ENCODE data around the gene SH3PXD2A. TPM values are rescaled to one million over a fixed set of nuclear protein-coding genes. Genes with fewer than 3 reads are reported as not detected.

SH3PXD2A gene
- total and polyA plus RNA-seq, 9 donors = 33.2 to 95.0 (median 73.9) TPM

DNA sequence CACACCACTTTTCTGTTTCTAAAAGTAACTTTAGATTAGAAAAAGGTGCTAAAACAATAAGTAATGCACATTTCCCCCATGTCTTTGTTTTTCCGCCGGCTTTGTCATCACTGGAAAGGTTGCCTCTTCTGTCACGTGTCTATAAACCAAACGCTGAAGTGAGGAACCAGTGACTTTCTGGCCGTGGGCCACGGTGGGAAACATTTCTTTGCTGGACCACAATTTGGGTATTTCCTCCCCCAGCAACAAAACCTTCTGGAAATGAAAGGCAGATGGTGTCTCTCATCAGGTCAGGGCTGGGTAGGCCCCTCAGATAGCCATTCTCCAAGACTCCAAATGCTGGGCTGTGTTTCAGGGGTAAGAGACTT is 174.5 kb downstream of the SH3PXD2A start:
- Histone ChIP-seq H3K36me3 (ENCODE audit: control insufficient read depth, insufficient read depth, low read length) (no peaks in the 10 kb centered on the region), H3K4me3 (ENCODE audit: low read length) (no peak overlapping the region), H3K4me1 (ENCODE audit: control insufficient read depth, insufficient read depth, low read length) (peaks cover 48% of the 10 kb centered on the region), H3K27ac (ENCODE audit: low read length) (no peak overlapping the region), H3K27me3 (ENCODE audit: control insufficient read depth, insufficient read depth, low read length) (no peaks in the 10 kb centered on the region), H3K9me3 (replicated peaks; ENCODE audit: control insufficient read depth, low read depth, low read length) (no peaks in the 10 kb centered on the region)
- peak; percentile 43 for DNase-seq
- WGBS (ENCODE audit: insufficient coverage) = 30% methylated on average over 2 of the region's 6 CpGs

DNA sequence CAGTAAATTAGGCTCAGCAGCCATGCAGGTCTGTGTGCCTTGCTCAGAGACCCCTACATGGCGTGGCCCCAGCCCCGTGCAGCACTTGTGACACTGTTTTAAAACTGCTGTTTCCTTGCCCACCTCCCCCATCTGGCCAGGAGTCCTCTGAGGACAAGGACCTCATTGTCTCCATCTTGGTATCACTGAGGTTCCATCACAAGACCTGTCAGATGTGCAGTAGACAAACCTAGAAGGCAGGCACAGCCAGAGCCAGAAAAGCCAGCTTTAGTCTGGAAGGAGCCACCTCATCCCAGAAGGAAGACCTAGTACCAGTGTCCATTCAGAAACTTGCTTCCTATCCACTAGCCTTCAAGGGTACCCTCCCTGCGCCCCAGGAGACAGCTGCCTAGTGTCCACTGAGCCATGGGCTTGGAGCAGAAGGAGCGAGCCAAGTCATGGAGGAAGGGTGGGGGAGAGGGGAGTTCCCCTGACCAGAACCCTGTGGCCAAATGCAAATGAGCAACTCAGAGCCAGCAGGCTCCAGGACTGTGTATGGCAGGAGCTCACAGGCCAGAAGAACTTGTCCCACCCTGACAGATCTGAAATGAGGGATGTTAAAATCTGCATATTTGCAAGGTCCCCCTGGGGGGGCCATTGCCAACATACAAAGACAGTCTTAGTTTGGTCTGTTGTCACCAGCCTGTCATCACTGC is 176.1 kb downstream of the SH3PXD2A start:
- peak overlapping the region; percentile 95 for H3K27ac ChIP-seq (ENCODE audit: low read length)

DNA sequence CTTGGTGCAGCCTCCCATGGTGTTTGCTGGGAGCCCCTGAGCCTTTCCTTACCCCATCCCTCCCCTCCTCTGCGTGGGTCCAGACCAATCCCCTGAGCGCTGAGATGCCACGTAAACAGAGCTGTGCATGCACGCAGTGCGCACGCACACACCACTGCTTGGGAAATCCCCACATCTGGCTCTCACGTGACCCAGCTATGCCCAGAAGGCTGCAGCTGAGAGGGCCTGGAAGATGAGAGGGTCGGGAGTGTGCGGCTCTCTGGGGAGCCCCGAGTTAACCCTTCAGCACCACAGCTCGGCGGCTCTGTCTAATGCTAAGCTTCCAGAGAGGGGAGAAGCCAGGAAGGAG is 177.2 kb downstream of the SH3PXD2A start:
- peak; percentile 96 for DNase-seq
- Histone ChIP-seq H3K27me3 (ENCODE audit: control insufficient read depth, insufficient read depth, low read length) (no peaks in the 10 kb centered on the region), H3K4me1 (ENCODE audit: control insufficient read depth, insufficient read depth, low read length) (peaks cover 67% of the 10 kb centered on the region), H3K36me3 (ENCODE audit: control insufficient read depth, insufficient read depth, low read length) (no peaks in the 10 kb centered on the region), H3K9me3 (replicated peaks; ENCODE audit: control insufficient read depth, low read depth, low read length) (no peaks in the 10 kb centered on the region), H3K27ac (ENCODE audit: low read length) (peak overlapping the region; percentile 95), H3K4me3 (ENCODE audit: low read length) (peak overlapping the region; percentile 30)
- WGBS (ENCODE audit: insufficient coverage) = 15% methylated on average over 7 of the region's 12 CpGs

More for the DNA sequence above, 176.1 kb downstream of the SH3PXD2A start:
- peak; percentile 38 for DNase-seq
- 78% methylated on average over 3 of the region's 4 CpGs for WGBS (ENCODE audit: insufficient coverage)
- H3K9me3 ChIP-seq (replicated peaks; ENCODE audit: control insufficient read depth, low read depth, low read length) = no peaks in the 10 kb centered on the region
- peaks cover 57% of the 10 kb centered on the region for H3K4me1 ChIP-seq (ENCODE audit: control insufficient read depth, insufficient read depth, low read length)
- H3K27me3 ChIP-seq (ENCODE audit: control insufficient read depth, insufficient read depth, low read length) = no peaks in the 10 kb centered on the region
- H3K4me3 ChIP-seq (ENCODE audit: low read length) = no peak overlapping the region
- H3K36me3 ChIP-seq (ENCODE audit: control insufficient read depth, insufficient read depth, low read length) = no peaks in the 10 kb centered on the region

DNA sequence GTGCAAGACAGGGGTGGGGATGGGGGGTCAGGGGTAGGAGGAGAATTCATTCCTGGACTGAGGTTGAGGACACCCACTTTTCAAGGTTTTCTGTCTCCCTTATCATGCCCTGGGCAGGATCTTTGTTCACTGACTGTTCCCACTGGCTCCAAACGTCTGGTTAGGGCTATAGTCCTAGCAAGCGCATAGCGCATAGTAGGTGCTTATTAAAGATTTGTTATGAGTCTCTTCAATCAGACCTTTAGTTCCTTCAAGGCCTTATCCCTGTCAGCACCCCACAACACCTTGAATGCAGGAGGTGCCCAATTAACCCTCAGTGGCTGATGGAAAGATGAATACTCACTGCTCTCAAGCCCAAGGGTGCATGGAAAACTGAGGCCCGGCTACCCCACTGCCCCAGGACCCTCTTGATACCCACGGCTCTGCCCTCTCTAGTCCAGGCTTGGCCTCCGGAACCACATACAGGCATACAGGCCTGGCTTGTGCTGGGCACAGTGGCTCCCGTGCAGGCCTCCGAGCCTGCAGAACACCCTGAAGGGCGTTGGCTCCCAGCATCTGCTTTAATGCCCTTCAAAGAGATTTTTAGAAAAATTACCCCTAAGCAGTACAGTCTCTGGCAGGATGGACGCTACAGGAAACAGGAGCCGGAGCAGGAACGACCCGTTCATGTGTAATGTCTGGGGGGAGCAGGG is 177.7 kb downstream of the SH3PXD2A start:
- Histone ChIP-seq H3K9me3 (replicated peaks; ENCODE audit: control insufficient read depth, low read depth, low read length) (no peaks in the 10 kb centered on the region), H3K36me3 (ENCODE audit: control insufficient read depth, insufficient read depth, low read length) (no peaks in the 10 kb centered on the region), H3K4me1 (ENCODE audit: control insufficient read depth, insufficient read depth, low read length) (peaks cover 72% of the 10 kb centered on the region), H3K27me3 (ENCODE audit: control insufficient read depth, insufficient read depth, low read length) (no peaks in the 10 kb centered on the region), H3K4me3 (ENCODE audit: low read length) (peak overlapping the region; percentile 30), H3K27ac (ENCODE audit: low read length) (peak overlapping the region; percentile 95)
- WGBS (ENCODE audit: insufficient coverage) = 69% methylated on average over 4 of the region's 13 CpGs
- no peak for DNase-seq

DNA sequence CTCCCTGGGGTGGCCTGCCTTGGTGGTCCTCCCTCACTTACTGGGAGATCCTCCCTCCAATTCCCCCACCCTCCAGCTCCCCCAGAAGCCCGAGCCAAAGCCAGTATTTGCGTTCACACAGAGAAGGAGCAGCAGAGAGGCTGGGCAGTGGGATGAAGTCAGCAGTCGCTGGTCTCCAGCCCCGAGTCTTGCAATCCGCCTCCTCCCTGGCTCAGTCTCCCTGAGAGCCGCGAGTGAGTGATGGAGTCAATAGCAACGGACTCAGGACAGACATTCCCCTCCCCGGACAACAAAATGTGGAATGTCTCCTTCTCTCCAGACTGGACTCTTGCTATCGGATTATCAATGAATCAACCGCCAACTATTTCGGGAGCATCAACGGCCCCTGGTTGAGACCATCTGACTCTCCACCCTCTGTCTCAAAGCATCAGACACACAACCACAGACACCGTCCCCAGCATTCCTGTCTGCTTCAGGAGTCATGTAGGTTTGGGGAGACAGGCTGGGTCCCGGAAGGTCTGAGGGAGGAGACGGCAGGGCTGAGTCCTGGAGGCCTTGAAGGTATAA is 178.4 kb downstream of the SH3PXD2A start:
- Histone ChIP-seq H3K27me3 (ENCODE audit: control insufficient read depth, insufficient read depth, low read length) (no peaks in the 10 kb centered on the region), H3K4me3 (ENCODE audit: low read length) (peak overlapping the region; percentile 1), H3K36me3 (ENCODE audit: control insufficient read depth, insufficient read depth, low read length) (no peaks in the 10 kb centered on the region), H3K27ac (ENCODE audit: low read length) (peak overlapping the region; percentile 95), H3K4me1 (ENCODE audit: control insufficient read depth, insufficient read depth, low read length) (peaks cover 76% of the 10 kb centered on the region), H3K9me3 (replicated peaks; ENCODE audit: control insufficient read depth, low read depth, low read length) (no peaks in the 10 kb centered on the region)
- DNase-seq = peak; percentile 95
- 39% methylated on average over 8 of the region's 16 CpGs for whole genome bisulfite sequencing (ENCODE audit: insufficient coverage)

DNA sequence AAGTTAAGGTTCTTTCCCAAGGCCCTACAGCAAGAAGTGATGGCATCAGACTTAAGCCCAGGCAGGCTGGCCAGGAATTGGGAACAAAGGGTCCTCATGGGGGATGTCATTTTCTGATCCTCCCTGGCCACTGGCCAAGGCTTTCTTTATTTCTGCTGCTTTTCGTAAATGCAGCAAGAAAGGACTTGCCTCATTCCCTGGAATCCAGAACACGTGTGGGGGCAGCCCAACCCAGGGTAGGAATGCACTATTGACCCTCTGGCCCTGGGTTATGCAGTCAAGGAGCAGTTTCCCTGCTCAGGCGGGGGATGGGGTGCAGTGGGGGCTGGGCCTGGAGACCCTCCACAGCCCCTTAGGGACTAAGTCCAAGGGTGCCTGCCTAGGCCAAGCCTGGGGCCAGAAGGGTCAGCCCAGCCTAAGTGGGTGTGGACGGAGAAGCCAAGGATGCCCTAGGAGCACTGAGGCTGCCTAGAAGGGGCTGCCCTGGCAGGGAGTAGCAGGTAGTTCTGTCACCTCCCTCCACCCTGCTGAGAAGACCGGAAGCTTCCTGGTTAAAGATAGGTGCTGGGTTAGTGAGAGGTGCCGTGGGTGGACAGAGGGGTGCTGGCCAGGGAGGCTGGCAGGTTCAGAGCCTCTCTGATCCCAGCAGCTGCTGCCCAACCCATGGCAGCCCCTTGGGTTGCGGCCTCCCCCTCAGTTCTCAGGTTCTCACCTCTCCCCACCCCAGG is 179.2 kb downstream of the SH3PXD2A start:
- H3K4me1 ChIP-seq (ENCODE audit: control insufficient read depth, insufficient read depth, low read length) = peaks cover 81% of the 10 kb centered on the region
- H3K27ac ChIP-seq (ENCODE audit: low read length) = peak overlapping the region; percentile 95
- no peaks in the 10 kb centered on the region for H3K9me3 ChIP-seq (replicated peaks; ENCODE audit: control insufficient read depth, low read depth, low read length)
- peak; percentile 78 for DNase-seq
- H3K36me3 ChIP-seq (ENCODE audit: control insufficient read depth, insufficient read depth, low read length) = no peaks in the 10 kb centered on the region
- H3K4me3 ChIP-seq (ENCODE audit: low read length) = no peak overlapping the region
- H3K27me3 ChIP-seq (ENCODE audit: control insufficient read depth, insufficient read depth, low read length) = no peaks in the 10 kb centered on the region
- 67% methylated on average over 3 of the region's 7 CpGs for WGBS (ENCODE audit: insufficient coverage)

DNA sequence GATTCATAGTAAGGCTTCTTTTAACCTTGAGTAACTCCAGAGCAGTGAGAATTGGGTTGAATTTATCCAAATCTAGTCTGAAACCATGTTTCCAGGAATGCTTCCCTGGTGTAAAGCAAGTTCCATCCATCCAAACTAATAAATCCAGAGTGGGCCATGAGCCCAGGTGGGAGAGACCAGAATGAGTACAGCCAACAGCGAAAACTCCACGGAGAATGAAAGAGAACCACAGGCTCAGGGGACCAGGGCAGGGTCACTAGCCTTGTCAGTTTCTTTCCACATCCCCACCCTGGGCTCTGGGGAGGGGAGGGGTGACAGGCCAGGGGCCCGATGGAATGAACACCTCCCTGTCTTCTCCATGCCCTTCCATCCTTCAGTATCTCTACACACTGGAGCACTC is 181.8 kb downstream of the SH3PXD2A start:
- Histone ChIP-seq H3K27ac (ENCODE audit: low read length) (peak overlapping the region; percentile 78), H3K4me3 (ENCODE audit: low read length) (no peak overlapping the region), H3K27me3 (ENCODE audit: control insufficient read depth, insufficient read depth, low read length) (no peaks in the 10 kb centered on the region), H3K36me3 (ENCODE audit: control insufficient read depth, insufficient read depth, low read length) (no peaks in the 10 kb centered on the region), H3K9me3 (replicated peaks; ENCODE audit: control insufficient read depth, low read depth, low read length) (no peaks in the 10 kb centered on the region), H3K4me1 (ENCODE audit: control insufficient read depth, insufficient read depth, low read length) (peaks cover 71% of the 10 kb centered on the region)
- DNase-seq = peak; percentile 92
- 20% methylated on average over 1 of the region's 3 CpGs for WGBS (ENCODE audit: insufficient coverage)

DNA sequence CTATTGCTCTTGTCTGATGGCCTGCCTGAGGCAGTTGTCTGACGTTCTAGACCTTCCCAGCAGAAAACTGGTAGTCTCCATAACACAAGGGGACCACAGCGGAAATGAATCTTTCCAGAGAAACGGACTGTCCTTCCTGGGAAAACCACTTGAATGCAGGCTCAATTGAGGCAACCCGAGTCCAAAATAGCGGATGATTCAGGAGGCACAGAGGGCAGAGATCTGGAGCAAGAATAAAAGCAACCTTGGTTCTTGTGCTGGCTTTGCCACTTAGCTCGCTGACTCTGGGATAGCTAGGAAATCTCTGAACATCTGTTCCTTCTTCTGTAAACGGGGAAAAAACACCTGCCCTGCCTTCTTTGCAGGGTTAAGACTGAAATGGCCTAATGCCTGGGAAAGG is 183.0 kb downstream of the SH3PXD2A start:
- no peak overlapping the region for H3K27ac ChIP-seq (ENCODE audit: low read length)
- 54% methylated on average over 7 of the region's 7 CpGs for WGBS (ENCODE audit: insufficient coverage)
- peaks cover 71% of the 10 kb centered on the region for H3K4me1 ChIP-seq (ENCODE audit: control insufficient read depth, insufficient read depth, low read length)
- no peak overlapping the region for H3K4me3 ChIP-seq (ENCODE audit: low read length)
- no peaks in the 10 kb centered on the region for H3K9me3 ChIP-seq (replicated peaks; ENCODE audit: control insufficient read depth, low read depth, low read length)
- no peaks in the 10 kb centered on the region for H3K36me3 ChIP-seq (ENCODE audit: control insufficient read depth, insufficient read depth, low read length)
- no peaks in the 10 kb centered on the region for H3K27me3 ChIP-seq (ENCODE audit: control insufficient read depth, insufficient read depth, low read length)
- DNase-seq = no peak

DNA sequence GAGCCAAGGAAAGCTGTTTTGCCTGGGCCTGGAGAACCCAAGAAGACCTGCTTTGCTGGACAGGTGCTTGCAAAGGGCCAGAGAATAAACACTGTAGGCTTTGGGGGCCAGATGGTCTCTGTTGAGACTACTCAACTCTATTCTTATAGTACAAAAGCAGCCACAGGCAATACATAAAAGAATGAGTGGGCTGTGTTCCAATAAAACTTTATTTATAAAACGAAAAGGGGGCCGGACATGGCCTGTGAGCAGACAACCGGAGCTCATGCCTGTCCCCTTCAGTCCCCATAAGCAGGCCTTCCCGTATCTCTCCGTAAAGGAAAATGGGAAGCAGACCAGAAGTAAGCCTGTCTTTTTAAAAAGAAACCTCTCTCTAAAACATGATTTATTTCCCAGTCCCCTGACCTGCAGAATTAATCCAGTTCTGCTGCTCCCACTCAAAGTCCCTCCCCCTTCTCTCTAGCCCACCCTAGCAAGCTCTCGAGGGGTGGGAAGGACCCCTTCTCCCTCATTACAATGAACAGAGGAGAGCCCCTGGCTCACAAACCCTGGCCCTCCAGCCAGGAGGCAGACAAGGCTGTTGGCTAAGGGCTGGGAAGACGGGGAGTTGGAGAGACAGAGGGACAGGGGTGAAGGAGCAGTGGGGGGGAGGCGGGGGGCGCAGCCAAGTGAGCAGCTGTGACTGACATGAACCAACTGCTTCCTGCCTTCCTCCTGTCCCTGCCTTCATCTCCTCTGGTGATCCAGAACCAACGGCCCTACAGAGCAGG is 184.1 kb downstream of the SH3PXD2A start:
- no peaks in the 10 kb centered on the region for H3K9me3 ChIP-seq (replicated peaks; ENCODE audit: control insufficient read depth, low read depth, low read length)
- peak; percentile 61 for DNase-seq
- H3K4me3 ChIP-seq (ENCODE audit: low read length) = no peak overlapping the region
- peak overlapping the region; percentile 55 for H3K27ac ChIP-seq (ENCODE audit: low read length)
- H3K36me3 ChIP-seq (ENCODE audit: control insufficient read depth, insufficient read depth, low read length) = peaks cover 2% of the 10 kb centered on the region
- peaks cover 71% of the 10 kb centered on the region for H3K4me1 ChIP-seq (ENCODE audit: control insufficient read depth, insufficient read depth, low read length)
- WGBS (ENCODE audit: insufficient coverage) = 26% methylated on average over 3 of the region's 10 CpGs
- H3K27me3 ChIP-seq (ENCODE audit: control insufficient read depth, insufficient read depth, low read length) = no peaks in the 10 kb centered on the region

Data from muscle of leg (tissue), 11 donors.